GM18951 (cell line): ENCODE data around the gene B3GNT3.

Source experiments
- POLR2A ChIP-seq: IDR thresholded peaks from 4 replicates; pipeline ENCODE4 v1.6.1; 2011; ENCODE audit warnings: mild to moderate bottlenecking; ENCODE audit not compliant: insufficient read length, insufficient read depth; ENCODE audit errors: extremely low read depth
- in situ Hi-C: fragments of 300-500 bp; cut with MboI; formaldehyde crosslinking; loops from one replicate; pipeline ENCODE4 v1.12.0; 2022; ENCODE audit warnings: low sequenced_read_pairs, mixed read lengths, inconsistent platforms; ENCODE audit not compliant: unreplicated experiment

Gene B3GNT3

DNA sequence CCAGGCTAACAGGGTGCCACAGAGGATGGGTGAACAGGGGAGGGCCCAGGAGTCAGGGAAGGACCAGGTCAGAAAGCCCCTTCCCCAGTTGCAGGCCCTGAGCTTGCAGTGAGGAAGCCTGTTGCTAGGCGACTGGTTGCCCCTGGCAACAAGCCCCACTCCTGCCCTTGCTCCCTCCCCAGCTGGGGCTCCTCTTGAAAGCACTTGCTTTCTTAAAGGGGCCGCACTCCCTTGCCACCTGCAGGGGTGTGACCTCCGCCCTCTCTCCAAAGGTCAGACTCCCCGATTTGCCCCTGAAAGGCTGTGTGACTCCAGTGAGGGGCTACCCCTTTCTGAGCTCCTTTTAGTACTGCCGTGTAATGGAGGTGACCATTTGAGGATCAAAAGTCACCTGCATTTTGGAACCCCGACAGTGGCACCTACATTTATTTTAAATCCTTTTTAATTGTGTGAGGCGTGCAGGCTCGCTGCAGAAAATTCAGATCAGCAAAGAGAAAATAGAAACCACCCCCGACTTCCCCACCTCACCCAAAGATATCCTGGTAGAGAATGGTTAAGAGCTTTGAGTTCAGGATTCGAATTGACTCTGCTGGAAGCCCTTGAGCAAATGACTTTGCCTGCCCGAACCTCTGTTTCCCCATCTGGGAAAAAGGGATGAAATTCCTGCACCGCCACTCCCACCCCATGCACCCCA lies 38.8 kb upstream of the B3GNT3 start:
- in situ Hi-C loops = no loop called here
- no peak for TF ChIP-seq POLR2A

- no peak for TF ChIP-seq POLR2A
- in situ Hi-C loops = no loop called here
These were observed 37.8 kb upstream of the B3GNT3 start for GRCh38 chr19:17757125-17757524.

- in situ Hi-C loops = no loop called here
- no peak for TF ChIP-seq POLR2A
These were observed 36.4 kb upstream of the B3GNT3 start for GRCh38 chr19:17758515-17758914.

- TF ChIP-seq POLR2A = no peak
- in situ Hi-C loops = no loop called here
These were observed 33.8 kb upstream of the B3GNT3 start for GRCh38 chr19:17761148-17761547.

- TF ChIP-seq POLR2A = no peak
- in situ Hi-C loops = no loop called here
These were observed 32.3 kb upstream of the B3GNT3 start for GRCh38 chr19:17762505-17763229.

GRCh38 chr19:17764348-17764747 lies 30.6 kb upstream of the B3GNT3 start:
- in situ Hi-C loops = no loop called here
- TF ChIP-seq POLR2A = no peak

- TF ChIP-seq POLR2A = no peak
- in situ Hi-C loops = no loop called here
These were observed 29.8 kb upstream of the B3GNT3 start for GRCh38 chr19:17765069-17765618.

- in situ Hi-C loops = no loop called here
- no peak for TF ChIP-seq POLR2A
These were observed 28.3 kb upstream of the B3GNT3 start for GRCh38 chr19:17766543-17767131.

DNA sequence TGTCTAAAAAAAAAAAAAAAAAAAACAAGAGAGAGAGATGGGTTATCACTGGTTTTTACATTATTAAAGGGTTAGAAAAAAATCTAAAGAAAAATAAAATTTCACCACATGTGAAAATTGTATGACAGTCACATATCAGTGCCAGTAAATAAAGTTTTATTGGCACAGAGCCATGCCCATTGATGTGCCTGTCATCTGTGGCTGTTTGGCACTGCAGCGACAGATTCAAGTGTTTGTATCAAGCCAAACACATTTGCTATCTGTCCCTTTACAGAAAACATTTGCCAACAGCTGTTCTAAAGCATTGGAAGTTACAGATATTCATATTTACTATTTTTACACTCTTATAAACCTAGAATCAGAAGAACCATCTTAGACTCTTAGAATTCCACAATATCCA lies 27.4 kb upstream of the B3GNT3 start:
- in situ Hi-C loops = no loop called here

DNA sequence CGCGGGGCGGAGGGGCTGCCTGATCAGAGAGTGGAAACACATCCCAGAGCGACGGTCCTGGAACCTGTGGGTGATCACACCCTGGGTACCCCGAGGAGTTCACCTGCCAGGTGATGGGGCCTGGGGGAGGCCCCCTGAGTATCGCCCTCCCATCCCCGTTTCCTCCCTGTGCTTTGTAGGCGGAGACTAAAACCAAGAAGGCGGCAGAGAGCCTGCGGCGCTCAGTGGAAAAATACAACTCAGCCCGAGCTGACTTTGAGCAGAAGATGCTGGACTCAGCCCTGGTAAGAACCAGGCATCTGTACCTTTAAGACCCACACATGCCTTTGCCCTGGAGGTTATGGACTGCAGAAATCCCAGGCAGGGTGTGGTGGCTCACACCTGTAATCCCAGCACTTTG lies 24.3 kb upstream of the B3GNT3 start:
- TF ChIP-seq POLR2A = no peak
- in situ Hi-C loops = no loop called here

More for the DNA sequence above, 27.4 kb upstream of the B3GNT3 start:
- no peak for TF ChIP-seq POLR2A

GRCh38 chr19:17772172-17772571 lies 22.8 kb upstream of the B3GNT3 start:
- no peak for TF ChIP-seq POLR2A
- in situ Hi-C loops = no loop called here

DNA sequence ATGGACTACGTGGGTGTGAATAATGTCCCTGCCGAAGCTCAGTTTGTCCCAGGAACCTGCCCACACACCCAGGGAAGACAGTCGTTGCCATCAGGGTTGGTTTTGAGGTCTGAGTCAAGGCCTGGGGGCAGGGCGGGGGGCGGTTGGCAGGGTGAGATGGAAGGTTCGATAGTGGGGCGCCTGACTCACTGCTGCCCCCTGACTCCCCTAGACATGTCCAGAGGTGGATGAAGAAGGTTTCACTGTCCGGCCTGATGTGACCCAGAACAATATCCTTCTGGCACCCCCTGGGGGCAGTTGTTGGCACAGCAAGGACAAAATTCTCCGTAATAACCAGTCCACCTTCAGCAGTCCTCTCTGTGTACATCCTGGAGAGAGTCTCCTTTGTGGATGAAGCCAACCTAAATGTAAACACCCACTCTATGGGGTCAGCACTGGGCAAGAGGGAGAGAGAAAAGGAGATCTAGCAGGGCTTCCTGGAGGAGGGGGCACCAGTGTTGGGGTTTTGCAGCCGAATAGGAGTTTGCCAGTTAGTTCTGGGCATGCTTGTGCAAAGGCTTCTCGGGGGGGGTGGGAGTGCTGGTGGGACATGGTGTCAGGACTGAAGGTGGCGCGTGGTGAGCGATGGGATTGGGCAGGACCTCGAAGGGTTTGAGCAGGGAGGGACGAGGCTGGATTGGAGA lies 19.6 kb upstream of the B3GNT3 start:
- no peak for TF ChIP-seq POLR2A
- in situ Hi-C loops = no loop called here
